Measurements from ENCODE around the gene KASH5.

Gene KASH5

DNA sequence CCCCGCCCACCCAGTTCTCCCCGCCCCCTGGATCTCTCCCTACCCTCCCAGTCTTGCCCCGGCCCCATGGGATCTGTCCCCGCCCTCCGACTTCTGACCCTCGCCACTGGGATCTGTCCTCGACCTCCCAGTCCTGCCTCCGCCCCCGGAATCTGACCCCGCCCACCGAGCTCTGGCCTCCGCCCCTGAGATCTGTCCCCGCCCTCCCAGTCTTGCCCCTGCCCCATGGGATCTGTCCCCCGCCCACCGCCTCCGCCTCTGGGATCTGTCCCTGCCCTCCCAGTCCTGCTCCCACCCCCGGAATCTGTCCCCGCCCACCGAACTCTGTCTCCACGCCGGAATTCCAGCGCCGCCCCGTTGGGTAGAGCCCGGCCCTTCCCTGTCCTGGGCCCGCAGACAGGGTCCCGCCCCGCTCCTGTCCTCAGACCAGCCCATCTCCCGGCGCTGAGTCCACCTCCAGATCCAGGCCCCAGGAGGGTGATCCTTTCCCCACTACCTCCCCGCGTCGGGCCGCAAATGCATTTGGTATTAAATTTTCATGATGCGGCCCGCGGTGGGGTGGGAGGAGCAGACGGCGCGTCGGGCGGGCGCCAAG is 54.8 kb downstream of the KASH5 start:
- H3K27ac ChIP-seq: peak overlapping the region; percentile 78
- TF ChIP-seq, protein P1, sequence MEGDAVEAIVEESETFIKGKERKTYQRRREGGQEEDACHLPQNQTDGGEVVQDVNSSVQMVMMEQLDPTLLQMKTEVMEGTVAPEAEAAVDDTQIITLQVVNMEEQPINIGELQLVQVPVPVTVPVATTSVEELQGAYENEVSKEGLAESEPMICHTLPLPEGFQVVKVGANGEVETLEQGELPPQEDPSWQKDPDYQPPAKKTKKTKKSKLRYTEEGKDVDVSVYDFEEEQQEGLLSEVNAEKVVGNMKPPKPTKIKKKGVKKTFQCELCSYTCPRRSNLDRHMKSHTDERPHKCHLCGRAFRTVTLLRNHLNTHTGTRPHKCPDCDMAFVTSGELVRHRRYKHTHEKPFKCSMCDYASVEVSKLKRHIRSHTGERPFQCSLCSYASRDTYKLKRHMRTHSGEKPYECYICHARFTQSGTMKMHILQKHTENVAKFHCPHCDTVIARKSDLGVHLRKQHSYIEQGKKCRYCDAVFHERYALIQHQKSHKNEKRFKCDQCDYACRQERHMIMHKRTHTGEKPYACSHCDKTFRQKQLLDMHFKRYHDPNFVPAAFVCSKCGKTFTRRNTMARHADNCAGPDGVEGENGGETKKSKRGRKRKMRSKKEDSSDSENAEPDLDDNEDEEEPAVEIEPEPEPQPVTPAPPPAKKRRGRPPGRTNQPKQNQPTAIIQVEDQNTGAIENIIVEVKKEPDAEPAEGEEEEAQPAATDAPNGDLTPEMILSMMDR (conservative IDR thresholded peaks at IDR 0.05): no peak

DNA sequence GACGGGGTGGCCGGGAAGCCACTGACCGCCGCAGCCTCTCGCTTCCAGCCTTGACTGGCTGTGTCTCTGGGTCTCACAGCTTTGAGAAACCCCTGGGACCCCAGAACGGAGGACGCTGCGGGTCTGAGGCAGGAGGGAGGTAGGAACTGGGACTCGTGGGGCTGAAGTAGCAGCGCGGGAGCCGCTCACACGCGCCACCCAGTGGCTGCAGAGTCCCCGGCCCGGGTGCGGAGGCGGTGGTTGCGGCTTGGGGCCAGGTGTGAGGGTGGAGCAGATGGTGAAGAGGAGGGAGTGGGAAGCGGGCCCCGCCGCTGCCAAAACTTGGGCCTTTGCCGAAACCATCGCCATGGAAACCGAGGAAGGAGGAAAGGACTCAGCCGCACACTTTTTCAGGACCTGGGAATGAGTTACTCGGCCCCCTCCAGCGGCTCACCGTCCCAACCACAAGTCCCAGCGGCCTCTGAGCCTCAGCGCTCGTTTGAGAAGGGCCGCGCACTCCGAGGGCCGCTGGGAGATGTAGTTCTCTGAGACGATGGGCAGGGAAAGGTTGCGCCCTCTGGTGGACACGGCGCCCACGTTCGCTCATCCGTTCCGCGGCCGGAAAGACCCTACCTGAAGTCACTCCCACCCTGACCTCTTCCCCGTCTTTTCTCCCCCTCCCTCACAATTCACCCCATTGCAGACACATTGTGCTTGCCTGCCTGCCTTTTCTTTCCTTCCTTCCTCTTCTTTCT is 55.5 kb downstream of the KASH5 start:
- TF ChIP-seq, protein P1 (conservative IDR thresholded peaks at IDR 0.05): peak; percentile 99
- H3K27ac ChIP-seq: peak overlapping the region; percentile 78

DNA sequence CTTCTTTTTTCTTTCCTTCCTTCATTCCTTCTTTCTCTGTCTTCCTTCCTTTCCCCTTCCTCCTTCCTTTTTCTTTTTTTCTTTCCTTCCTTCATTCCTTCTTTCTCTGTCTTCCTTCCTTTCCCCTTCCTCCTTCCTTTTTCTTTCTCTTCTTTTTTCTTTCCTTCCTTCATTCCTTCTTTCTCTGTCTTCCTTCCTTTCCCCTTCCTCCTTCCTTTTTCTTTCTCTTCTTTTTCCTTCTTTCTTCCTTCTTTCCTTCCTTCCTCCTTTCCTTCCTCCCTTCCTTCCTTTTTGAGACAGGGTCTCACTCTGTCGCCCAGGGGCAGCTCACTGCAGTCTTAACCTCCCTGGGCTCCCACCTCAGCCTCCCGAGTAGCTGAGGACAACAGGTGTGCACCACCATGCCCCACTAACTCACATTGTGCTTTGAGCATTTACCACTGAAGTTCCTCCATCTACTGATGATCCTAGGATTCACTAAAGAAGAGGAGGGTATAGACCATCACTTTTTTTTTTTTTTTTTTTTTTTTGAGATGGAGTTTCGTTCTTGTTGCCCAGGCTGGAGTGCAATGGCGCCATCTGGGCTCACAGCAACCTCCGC is 56.2 kb downstream of the KASH5 start:
- peak overlapping the region; percentile 78; the same call in 1 of the 2 replicates for H3K27ac ChIP-seq

DNA sequence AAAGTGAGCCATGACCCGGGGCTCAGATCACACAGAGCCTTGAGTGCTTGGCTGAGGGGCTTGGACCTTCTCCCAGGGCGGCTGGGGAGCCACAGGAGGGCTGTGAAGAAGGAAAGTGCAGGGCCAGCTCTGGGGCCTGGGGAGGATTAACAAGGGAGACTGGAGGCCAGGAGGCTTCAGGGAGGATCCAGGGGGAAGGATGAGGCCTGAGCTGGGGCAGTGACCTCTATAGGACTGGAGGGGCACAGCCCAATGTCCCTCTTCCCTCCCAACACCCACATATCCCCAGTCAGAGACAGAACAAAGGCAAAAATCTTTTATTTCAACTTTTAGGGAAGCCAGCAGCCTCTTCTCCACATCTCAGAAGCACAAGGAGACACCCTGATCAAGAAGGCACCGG is 57.9 kb downstream of the KASH5 start:
- TF ChIP-seq, protein P1 (conservative IDR thresholded peaks at IDR 0.05): no peak
- H3K27ac ChIP-seq: no peak overlapping the region

DNA sequence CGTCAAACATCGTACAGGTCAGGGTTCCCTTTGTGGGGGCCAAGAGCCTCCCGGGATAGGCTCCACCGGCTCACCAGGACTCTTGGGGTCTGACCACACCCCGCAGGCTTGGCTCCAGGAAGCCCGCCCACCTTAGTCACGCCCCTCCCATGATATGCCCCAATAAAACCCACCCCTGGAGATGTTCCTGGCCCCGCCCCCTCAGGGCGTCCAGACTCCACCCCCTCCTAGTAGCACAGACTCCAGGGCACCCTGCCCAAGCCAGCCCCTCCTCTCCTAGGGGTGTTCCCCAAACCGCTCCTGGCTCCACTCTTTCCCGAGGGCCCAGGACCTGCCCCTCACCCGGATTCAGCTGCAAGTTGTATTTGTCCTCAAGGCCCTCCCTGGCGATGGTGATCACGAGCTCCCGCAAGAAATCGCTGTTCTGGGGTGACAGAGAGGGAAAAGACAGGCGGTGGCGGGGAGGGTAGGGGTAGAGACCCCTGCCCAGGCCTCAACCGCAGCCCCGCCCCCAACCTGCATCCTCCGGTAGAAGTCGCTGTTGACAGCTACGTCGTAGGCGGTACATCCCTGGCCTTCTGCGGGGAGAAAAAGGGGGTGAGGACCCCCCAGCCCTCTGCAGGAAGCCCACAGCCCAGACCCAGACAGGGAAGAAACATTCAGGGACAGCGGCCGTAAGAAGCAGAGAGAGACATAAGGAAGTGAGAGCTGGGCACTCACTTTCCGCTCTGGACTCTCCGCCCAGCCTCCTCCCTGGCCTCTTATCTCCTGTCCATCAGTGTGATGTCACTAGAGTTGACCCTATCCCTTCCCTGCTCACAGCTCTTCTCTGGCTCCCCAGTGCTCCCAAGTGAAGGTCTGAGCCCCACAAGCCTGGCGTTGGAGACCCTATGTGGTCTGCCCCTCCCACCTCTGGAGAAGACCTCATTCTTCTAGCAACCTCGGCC is 59.7 kb downstream of the KASH5 start:
- TF ChIP-seq, protein P1 (conservative IDR thresholded peaks at IDR 0.05): no peak
- no peak overlapping the region for H3K27ac ChIP-seq

DNA sequence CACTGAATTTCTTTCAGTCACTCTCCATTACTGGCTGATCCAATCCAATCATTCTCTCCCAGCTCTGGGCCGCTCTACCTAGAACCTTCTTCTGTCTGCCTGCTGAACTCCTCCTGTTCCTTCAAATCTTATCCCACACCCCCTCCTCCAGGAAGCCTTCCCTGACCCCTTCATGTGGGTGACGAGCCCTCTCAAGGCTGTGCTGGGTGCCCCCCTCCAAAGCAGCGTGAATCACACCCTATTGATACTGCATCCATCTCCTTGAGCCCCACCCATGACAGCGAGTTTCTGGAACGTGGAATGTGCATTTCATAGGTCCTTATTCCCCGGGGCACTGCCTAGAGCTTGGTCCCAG is 60.4 kb downstream of the KASH5 start:
- no peak overlapping the region for H3K27ac ChIP-seq
- TF ChIP-seq, protein P1 (conservative IDR thresholded peaks at IDR 0.05): no peak

DNA sequence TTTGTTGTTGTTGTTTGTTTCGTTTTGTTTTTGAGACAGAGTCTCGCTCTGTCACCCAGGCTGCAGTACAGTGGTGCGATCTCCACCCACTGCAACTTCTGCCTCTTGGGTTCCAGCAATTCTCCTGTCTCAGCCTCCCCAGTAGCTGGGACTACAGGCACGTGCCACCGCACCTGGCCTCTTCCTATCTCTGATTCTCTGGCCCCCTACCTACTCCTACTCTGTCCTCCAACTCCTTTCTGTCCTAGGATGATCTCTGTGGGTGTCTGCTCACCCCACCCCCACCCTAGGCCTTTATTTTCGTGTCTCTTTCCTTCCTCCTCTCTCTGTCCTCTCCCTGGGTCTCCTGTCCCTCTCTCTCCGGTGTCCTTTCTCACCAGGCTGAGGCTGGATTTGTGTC is 62.4 kb downstream of the KASH5 start:
- TF ChIP-seq, protein P1 (conservative IDR thresholded peaks at IDR 0.05): no peak
- peak overlapping the region; percentile 91; the same call in 1 of the 2 replicates for H3K27ac ChIP-seq
